ENCODE data around the gene NKTR. TPM values are rescaled to one million over a fixed set of nuclear protein-coding genes. Genes with fewer than 3 reads are reported as not detected.

Gene NKTR
- total RNA-seq, 1 experiment from 2014 or later: 39.0 TPM

DNA sequence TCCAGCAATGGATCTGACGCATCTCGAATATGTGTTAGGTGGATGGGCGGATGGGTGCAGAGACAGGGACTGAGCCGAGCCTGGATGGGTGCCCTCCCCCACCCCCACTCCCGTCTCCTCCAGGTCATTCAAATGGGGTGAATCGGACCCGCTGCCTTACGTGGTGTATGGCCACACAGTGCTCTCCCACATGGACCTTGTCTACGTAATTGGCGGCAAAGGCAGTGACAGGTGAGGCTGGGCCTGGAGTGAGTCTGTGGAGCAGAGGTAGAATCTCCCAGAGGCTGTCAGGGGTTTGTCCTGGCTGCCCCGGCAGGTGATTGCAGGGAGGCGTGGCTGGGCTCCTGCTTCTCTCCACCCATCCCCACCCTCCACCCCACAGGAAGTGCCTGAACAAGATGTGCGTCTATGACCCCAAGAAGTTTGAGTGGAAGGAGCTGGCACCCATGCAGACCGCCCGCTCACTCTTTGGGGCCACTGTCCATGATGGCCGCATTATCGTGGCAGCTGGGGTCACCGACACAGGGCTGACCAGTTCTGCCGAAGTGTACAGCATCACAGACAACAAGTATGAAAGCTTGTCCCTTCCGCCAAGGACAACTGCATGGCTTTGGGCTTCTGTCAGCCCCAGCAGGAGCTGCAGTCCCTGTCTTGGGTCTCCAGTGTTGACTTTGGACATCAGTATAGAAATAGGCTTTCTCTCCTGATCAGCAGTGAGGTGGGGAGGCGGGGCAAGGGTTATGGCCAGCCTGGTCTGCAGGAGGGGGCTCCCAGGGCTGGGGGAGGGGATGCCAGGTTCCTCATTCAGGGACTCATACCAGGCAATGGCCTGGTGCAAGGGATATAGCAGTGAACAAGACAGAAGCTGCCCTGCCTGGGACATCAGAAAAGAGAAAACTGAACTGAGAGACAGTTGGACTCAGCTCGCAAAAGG lies 88.3 kb downstream of the NKTR start:
- CTCF ChIA-PET: no interaction called here

DNA sequence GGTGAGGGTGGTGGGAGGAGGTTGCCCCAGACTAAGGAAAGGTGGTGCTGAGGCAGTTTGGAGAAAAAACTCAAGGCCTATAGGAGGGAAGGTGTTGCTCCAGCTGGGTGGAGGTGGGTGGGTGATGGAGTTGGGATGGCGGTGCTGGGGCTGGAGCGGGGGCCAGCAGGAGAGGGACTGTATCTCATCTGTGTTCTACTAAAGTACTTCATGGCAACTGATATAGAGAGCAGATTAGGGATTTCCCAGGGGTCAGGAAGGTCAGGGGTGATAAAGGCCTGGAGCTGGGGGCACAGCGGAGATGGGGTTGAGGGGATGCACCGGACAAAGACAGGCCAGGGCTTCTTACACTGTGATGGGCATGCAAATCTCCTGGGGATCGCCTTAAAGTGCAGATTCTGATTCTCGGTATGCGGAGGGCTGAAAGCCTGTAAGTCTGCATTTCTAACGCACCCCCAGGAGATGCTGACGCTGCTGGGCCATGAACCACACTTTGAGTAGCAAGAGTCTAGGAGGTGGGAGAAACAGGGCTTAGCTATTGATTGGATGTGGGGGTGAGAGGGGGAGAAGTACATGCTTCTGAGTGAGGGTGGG lies 89.0 kb downstream of the NKTR start:
- H3K27ac ChIP-seq (ENCODE audit: low read length): no peak overlapping the region
- no peaks in the 10 kb centered on the region for H3K4me1 ChIP-seq (ENCODE audit: control insufficient read depth, insufficient read depth, low read length)
- H3K4me3 ChIP-seq (ENCODE audit: low read depth in 2 of 2, low read length in 2 of 2): no peak overlapping the region
- in situ Hi-C loops (cut with HindIII; ENCODE audit: low pct_unique_long_range_greater_than_20kb, low sequenced_read_pairs) (no loop called here), intact Hi-C loops (cut with micrococcal nuclease; ENCODE audit: unreplicated experiment) (no loop called here)
- no peaks in the 10 kb centered on the region for H3K36me3 ChIP-seq (ENCODE audit: control insufficient read depth, insufficient read depth, low read length)
- ATAC-seq (no peak), DNase-seq (ENCODE audit: low read depth, low spot score) (no peak)
- POLR2A ChIA-PET: no interaction called here
- no peaks in the 10 kb centered on the region for H3K27me3 ChIP-seq (ENCODE audit: control insufficient read depth, insufficient read depth, low read length)
- BruUV-seq (replicated peaks): no TSS peak
- CTCF ChIA-PET: no interaction called here
- H3K9me3 ChIP-seq (ENCODE audit: control insufficient read depth, insufficient read depth, low read depth, low read length): no peaks in the 10 kb centered on the region
- TF ChIP-seq, protein P1, sequence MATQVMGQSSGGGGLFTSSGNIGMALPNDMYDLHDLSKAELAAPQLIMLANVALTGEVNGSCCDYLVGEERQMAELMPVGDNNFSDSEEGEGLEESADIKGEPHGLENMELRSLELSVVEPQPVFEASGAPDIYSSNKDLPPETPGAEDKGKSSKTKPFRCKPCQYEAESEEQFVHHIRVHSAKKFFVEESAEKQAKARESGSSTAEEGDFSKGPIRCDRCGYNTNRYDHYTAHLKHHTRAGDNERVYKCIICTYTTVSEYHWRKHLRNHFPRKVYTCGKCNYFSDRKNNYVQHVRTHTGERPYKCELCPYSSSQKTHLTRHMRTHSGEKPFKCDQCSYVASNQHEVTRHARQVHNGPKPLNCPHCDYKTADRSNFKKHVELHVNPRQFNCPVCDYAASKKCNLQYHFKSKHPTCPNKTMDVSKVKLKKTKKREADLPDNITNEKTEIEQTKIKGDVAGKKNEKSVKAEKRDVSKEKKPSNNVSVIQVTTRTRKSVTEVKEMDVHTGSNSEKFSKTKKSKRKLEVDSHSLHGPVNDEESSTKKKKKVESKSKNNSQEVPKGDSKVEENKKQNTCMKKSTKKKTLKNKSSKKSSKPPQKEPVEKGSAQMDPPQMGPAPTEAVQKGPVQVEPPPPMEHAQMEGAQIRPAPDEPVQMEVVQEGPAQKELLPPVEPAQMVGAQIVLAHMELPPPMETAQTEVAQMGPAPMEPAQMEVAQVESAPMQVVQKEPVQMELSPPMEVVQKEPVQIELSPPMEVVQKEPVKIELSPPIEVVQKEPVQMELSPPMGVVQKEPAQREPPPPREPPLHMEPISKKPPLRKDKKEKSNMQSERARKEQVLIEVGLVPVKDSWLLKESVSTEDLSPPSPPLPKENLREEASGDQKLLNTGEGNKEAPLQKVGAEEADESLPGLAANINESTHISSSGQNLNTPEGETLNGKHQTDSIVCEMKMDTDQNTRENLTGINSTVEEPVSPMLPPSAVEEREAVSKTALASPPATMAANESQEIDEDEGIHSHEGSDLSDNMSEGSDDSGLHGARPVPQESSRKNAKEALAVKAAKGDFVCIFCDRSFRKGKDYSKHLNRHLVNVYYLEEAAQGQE (IDR thresholded peaks at IDR 0.05; ENCODE audit: insufficient read depth in 1 of 2, low read depth in 2 of 2, low read length in 1 of 2): no peak
- TF ChIP-seq POLR2AphosphoS5 (IDR thresholded peaks at IDR 0.05; ENCODE audit: low read depth, low read length) (no peak), TCF7L2 (IDR thresholded peaks at IDR 0.05; ENCODE audit: low read depth, low read length) (no peak), SIN3A (IDR thresholded peaks at IDR 0.05; ENCODE audit: borderline replicate concordance, insufficient read depth, low read depth, low read length) (no peak)
- TF ChIP-seq, protein P2, sequence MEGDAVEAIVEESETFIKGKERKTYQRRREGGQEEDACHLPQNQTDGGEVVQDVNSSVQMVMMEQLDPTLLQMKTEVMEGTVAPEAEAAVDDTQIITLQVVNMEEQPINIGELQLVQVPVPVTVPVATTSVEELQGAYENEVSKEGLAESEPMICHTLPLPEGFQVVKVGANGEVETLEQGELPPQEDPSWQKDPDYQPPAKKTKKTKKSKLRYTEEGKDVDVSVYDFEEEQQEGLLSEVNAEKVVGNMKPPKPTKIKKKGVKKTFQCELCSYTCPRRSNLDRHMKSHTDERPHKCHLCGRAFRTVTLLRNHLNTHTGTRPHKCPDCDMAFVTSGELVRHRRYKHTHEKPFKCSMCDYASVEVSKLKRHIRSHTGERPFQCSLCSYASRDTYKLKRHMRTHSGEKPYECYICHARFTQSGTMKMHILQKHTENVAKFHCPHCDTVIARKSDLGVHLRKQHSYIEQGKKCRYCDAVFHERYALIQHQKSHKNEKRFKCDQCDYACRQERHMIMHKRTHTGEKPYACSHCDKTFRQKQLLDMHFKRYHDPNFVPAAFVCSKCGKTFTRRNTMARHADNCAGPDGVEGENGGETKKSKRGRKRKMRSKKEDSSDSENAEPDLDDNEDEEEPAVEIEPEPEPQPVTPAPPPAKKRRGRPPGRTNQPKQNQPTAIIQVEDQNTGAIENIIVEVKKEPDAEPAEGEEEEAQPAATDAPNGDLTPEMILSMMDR (IDR thresholded peaks at IDR 0.05): no peak

More for the DNA sequence above, 88.3 kb downstream of the NKTR start:
- no peak for TF ChIP-seq SIN3A (IDR thresholded peaks at IDR 0.05; ENCODE audit: borderline replicate concordance, insufficient read depth, low read depth, low read length)
- TF ChIP-seq, protein P2 (IDR thresholded peaks at IDR 0.05): no peak
- TF ChIP-seq POLR2AphosphoS5 (IDR thresholded peaks at IDR 0.05; ENCODE audit: low read depth, low read length): no peak
- TF ChIP-seq, protein P1 (IDR thresholded peaks at IDR 0.05; ENCODE audit: insufficient read depth in 1 of 2, low read depth in 2 of 2, low read length in 1 of 2): no peak
- no peak for TF ChIP-seq TCF7L2 (IDR thresholded peaks at IDR 0.05; ENCODE audit: low read depth, low read length)
- no TSS peak for BruUV-seq (replicated peaks)
- DNase-seq (ENCODE audit: low read depth, low spot score): no peak
- POLR2A ChIA-PET: no interaction called here
- no peaks in the 10 kb centered on the region for H3K4me1 ChIP-seq (ENCODE audit: control insufficient read depth, insufficient read depth, low read length)
- no peak overlapping the region for H3K4me3 ChIP-seq (ENCODE audit: low read depth in 2 of 2, low read length in 2 of 2)
- no peaks in the 10 kb centered on the region for H3K9me3 ChIP-seq (ENCODE audit: control insufficient read depth, insufficient read depth, low read depth, low read length)
- in situ Hi-C loops (cut with HindIII; ENCODE audit: low pct_unique_long_range_greater_than_20kb, low sequenced_read_pairs): no loop called here
- H3K27me3 ChIP-seq (ENCODE audit: control insufficient read depth, insufficient read depth, low read length): no peaks in the 10 kb centered on the region
- H3K36me3 ChIP-seq (ENCODE audit: control insufficient read depth, insufficient read depth, low read length): no peaks in the 10 kb centered on the region
- H3K27ac ChIP-seq (ENCODE audit: low read length): no peak overlapping the region
- intact Hi-C loops (cut with micrococcal nuclease; ENCODE audit: unreplicated experiment): no loop called here
- no peak for ATAC-seq

Data from Panc1 (cell line).